Epidermal melanocyte (primary cell): ENCODE data around the gene BBS1.
"Not testable (repeated sequence)": the region's sequence is repeated elsewhere in the genome, so short reads cannot be mapped to it uniquely, and the experiment has no call there.

ENCODE experiments used
- DNase-seq: peaks from one replicate; pipeline ENCODE4 v3.0.0; 2011; ENCODE audit warnings: low spot score; ENCODE audit not compliant: insufficient read length

BBS1 gene

GRCh38 chr11:66570850-66571180 is 60.4 kb downstream of the BBS1 start:
- no peak for DNase-seq

GRCh38 chr11:66579017-66579606 is 68.7 kb downstream of the BBS1 start:
- peak; percentile 91 for DNase-seq

GRCh38 chr11:66580803-66581202 is 70.4 kb downstream of the BBS1 start:
- no peak for DNase-seq

- DNase-seq, result no peak
Observed at GRCh38 chr11:66581261-66581660, 70.8 kb downstream of the BBS1 start.

- DNase-seq, result not testable (repeated sequence)
Observed at GRCh38 chr11:66582565-66583147, 72.2 kb downstream of the BBS1 start.
